KMS-11 (cell line): Measurements from ENCODE around the gene ACAP3.

Experiments
- H2AFZ ChIP-seq: fragments of 200-600 bp; sonication (generic); 2 replicates; pipeline ENCODE4 v1.6.1; 2016; ENCODE audit warnings: antibody characterized with exemption, mixed run types, low read depth
- H3K27ac ChIP-seq: fragments of 200-600 bp; sonication (generic); 2 replicates; pipeline ENCODE4 v1.6.1; 2016; ENCODE audit warnings: mild to moderate bottlenecking, mixed run types
- H3K27me3 ChIP-seq: fragments of 200-600 bp; sonication (generic); 2 replicates; pipeline ENCODE4 v1.6.1; 2017; ENCODE audit warnings: mild to moderate bottlenecking, low read depth, mixed run types, moderate library complexity; ENCODE audit not compliant: insufficient read depth
- H3K36me3 ChIP-seq: fragments of 200-600 bp; sonication (generic); 2 replicates; pipeline ENCODE4 v1.6.1; 2017; ENCODE audit warnings: mild to moderate bottlenecking, mixed run types; ENCODE audit not compliant: insufficient read depth
- H3K4me1 ChIP-seq: fragments of 200-600 bp; sonication (generic); 2 replicates; pipeline ENCODE4 v1.6.1; 2016; ENCODE audit warnings: mild to moderate bottlenecking, low read depth, mixed run types; ENCODE audit not compliant: poor library complexity, severe bottlenecking
- H3K4me2 ChIP-seq: fragments of 200-600 bp; sonication (generic); 2 replicates; pipeline ENCODE4 v1.7.0; 2016; ENCODE audit warnings: mild to moderate bottlenecking, mixed run types
- H3K4me3 ChIP-seq: fragments of 200-600 bp; sonication (generic); IDR thresholded peaks from 2 replicates; pipeline ENCODE4 v1.6.1; 2017; ENCODE audit warnings: low read depth, low read length, mixed read lengths; ENCODE audit not compliant: insufficient read depth
- H3K79me2 ChIP-seq: fragments of 200-600 bp; sonication (generic); 2 replicates; pipeline ENCODE4 v1.6.1; 2016; ENCODE audit warnings: low read depth, mixed run types; ENCODE audit not compliant: insufficient read depth
- H3K9ac ChIP-seq: fragments of 200-600 bp; sonication (generic); 2 replicates; pipeline ENCODE4 v1.6.1; 2016; ENCODE audit warnings: mild to moderate bottlenecking, mixed run types
- H4K20me1 ChIP-seq: fragments of 200-600 bp; sonication (generic); 2 replicates; pipeline ENCODE4 v1.6.1; 2016; ENCODE audit warnings: mild to moderate bottlenecking, mixed run types; ENCODE audit not compliant: insufficient read depth
- CTCF ChIP-seq: fragments of 200-600 bp; sonication (generic); conservative IDR thresholded peaks from 2 replicates; pipeline ENCODE4 v1.6.1; 2017; ENCODE audit warnings: low read depth, mild to moderate bottlenecking, antibody characterized with exemption, low read length, moderate library complexity, mixed read lengths

ACAP3 gene

GRCh38 chr1:1335792-1336248 lies 28.1 kb upstream of the ACAP3 start:
- Histone ChIP-seq H4K20me1 (no peaks in the 10 kb centered on the region), H2AFZ (no peak overlapping the region), H3K4me1 (no peaks in the 10 kb centered on the region), H3K36me3 (no peaks in the 10 kb centered on the region), H3K27me3 (no peaks in the 10 kb centered on the region), H3K27ac (no peak overlapping the region), H3K9ac (no peak overlapping the region), H3K4me2 (no peak overlapping the region), H3K4me3 (no peak overlapping the region), H3K79me2 (no peaks in the 10 kb centered on the region)
- no peak for TF ChIP-seq CTCF

GRCh38 chr1:1335283-1335682 lies 27.6 kb upstream of the ACAP3 start:
- no peaks in the 10 kb centered on the region for H3K27me3 ChIP-seq
- H2AFZ ChIP-seq = no peak overlapping the region
- H3K27ac ChIP-seq = no peak overlapping the region
- no peak for TF ChIP-seq CTCF
- H4K20me1 ChIP-seq = no peaks in the 10 kb centered on the region
- H3K4me1 ChIP-seq = no peaks in the 10 kb centered on the region
- H3K4me3 ChIP-seq = no peak overlapping the region
- no peaks in the 10 kb centered on the region for H3K79me2 ChIP-seq
- no peak overlapping the region for H3K9ac ChIP-seq
- no peak overlapping the region for H3K4me2 ChIP-seq
- no peaks in the 10 kb centered on the region for H3K36me3 ChIP-seq

DNA sequence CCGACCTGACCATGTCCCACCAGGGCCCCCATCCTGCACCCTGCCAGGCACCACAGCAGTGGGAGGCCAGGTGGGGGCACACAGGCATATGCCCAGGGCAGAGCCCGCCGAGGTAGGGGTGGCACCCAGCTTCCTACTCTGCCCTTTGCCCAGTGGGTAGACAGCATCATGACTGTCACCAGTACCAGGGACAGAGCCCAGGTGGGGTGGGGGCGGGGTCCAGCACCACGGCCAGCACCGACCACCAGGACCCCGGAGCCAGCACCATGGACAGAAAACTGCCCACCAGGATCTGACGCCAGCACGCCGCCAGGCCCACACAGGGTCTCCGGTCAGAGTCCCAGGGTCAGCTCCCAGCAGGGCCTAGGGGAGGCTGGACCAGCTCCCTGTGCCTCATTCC lies 27.1 kb upstream of the ACAP3 start:
- Histone ChIP-seq H3K4me1 (no peaks in the 10 kb centered on the region), H3K27ac (no peak overlapping the region), H3K79me2 (no peaks in the 10 kb centered on the region)

DNA sequence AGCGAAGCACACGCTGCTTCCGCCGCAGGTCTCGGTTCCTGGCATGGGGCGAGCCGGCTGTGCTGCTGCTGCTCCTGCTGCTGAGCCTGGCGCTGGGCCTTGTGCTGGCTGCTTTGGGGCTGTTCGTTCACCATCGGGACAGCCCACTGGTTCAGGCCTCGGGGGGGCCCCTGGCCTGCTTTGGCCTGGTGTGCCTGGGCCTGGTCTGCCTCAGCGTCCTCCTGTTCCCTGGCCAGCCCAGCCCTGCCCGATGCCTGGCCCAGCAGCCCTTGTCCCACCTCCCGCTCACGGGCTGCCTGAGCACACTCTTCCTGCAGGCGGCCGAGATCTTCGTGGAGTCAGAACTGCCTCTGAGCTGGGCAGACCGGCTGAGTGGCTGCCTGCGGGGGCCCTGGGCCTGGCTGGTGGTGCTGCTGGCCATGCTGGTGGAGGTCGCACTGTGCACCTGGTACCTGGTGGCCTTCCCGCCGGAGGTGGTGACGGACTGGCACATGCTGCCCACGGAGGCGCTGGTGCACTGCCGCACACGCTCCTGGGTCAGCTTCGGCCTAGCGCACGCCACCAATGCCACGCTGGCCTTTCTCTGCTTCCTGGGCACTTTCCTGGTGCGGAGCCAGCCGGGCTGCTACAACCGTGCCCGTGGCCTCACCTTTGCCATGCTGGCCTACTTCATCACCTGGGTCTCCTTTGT lies 26.0 kb upstream of the ACAP3 start:
- H3K36me3 ChIP-seq = no peaks in the 10 kb centered on the region
- H3K9ac ChIP-seq = no peak overlapping the region
- H3K4me3 ChIP-seq = no peak overlapping the region
- H4K20me1 ChIP-seq = no peaks in the 10 kb centered on the region
- H3K27ac ChIP-seq = no peak overlapping the region
- no peaks in the 10 kb centered on the region for H3K4me1 ChIP-seq
- no peak overlapping the region for H2AFZ ChIP-seq
- H3K4me2 ChIP-seq = no peak overlapping the region
- no peaks in the 10 kb centered on the region for H3K79me2 ChIP-seq
- H3K27me3 ChIP-seq = no peaks in the 10 kb centered on the region
- TF ChIP-seq CTCF = no peak

More for the DNA sequence above, 27.1 kb upstream of the ACAP3 start:
- H3K4me3 ChIP-seq = no peak overlapping the region
- no peak overlapping the region for H3K4me2 ChIP-seq
- TF ChIP-seq CTCF = no peak
- no peaks in the 10 kb centered on the region for H3K36me3 ChIP-seq
- no peak overlapping the region for H3K9ac ChIP-seq
- no peaks in the 10 kb centered on the region for H3K27me3 ChIP-seq
- H4K20me1 ChIP-seq = no peaks in the 10 kb centered on the region
- no peak overlapping the region for H2AFZ ChIP-seq
